Tibial nerve (tissue), 4 donors: ENCODE data around the gene DHRS12. TPM values are rescaled to one million over a fixed set of nuclear protein-coding genes. Genes with fewer than 3 reads are reported as not detected.

Experiments
- DNase-seq, 2 donors: peaks; one replicate each; pipeline ENCODE4 v3.0.0-alpha.2; 2019; ENCODE audit warnings: low spot score in 2 of 2
- H3K27ac ChIP-seq, 4 donors: fragments of 200-600 bp; sonication (generic) in 3 of 4; one replicate each; pipeline ENCODE4 v1.5.1; 2017 to 2019; ENCODE audit warnings: mild to moderate bottlenecking in 1 of 4
- H3K27me3 ChIP-seq, 2 donors: fragments of 200-600 bp; sonication (generic) in 1 of 2; one replicate each; pipeline versions ENCODE4 v1.5.1 to v1.6.0; 2017 to 2019
- H3K36me3 ChIP-seq, 3 donors: fragments of 200-600 bp; sonication (generic); one replicate each; pipeline ENCODE4 v1.5.1; 2018 to 2019
- H3K4me1 ChIP-seq, 4 donors: fragments of 200-600 bp; sonication (generic) in 3 of 4; one replicate each; pipeline ENCODE4 v1.5.1; 2017 to 2019
- H3K4me3 ChIP-seq, 4 donors: fragments of 200-600 bp; sonication (generic) in 3 of 4; one replicate each; pipeline ENCODE4 v1.5.1; 2017 to 2019; ENCODE audit warnings: mild to moderate bottlenecking in 1 of 4, moderate library complexity in 1 of 4
- H3K9me3 ChIP-seq, 4 donors: fragments of 200-600 bp; sonication (generic) in 3 of 4; one replicate each; pipeline ENCODE4 v1.5.1; 2017 to 2019
- EP300 ChIP-seq, 2 donors: sonication (generic); formaldehyde crosslinking; IDR thresholded peaks; one replicate each; pipeline ENCODE4 v1.6.1; 2017; ENCODE audit warnings: antibody characterized with exemption in 2 of 2, mild to moderate bottlenecking in 1 of 2
- POLR2A ChIP-seq, 2 donors: fragments of 450-650 bp; IDR thresholded peaks; one replicate each; pipeline ENCODE4 v1.6.1; 2017; ENCODE audit warnings: antibody characterized with exemption in 2 of 2, mild to moderate bottlenecking in 2 of 2, moderate library complexity in 2 of 2
- WGBS, 2 donors: methylation state at CpG; one replicate each; pipeline ENCODE4 v1.1.5; 2018; 5-methylcytosine and 5-hydroxymethylcytosine counted together
- total RNA-seq, 4 donors: library from RNA; depleted of rRNA; stranded (reverse); fragments of >200 nt; gene quantifications; one replicate each; pipeline ENCODE4 v1.1.0, GENCODE V29; 2016
- TF ChIP-seq, protein P1 (sequence below), 5 experiments: fragments of 200-600 bp in 3 of 5; fragments of 450-650 bp in 2 of 5; sonication (generic) in 3 of 5; IDR thresholded peaks; one replicate each; pipeline ENCODE4 v1.5.1; 2016 to 2019; ENCODE audit warnings: antibody characterized with exemption in 5 of 5, mild to moderate bottlenecking in 3 of 5, moderate library complexity in 2 of 5

DHRS12 gene
- total RNA-seq, 4 donors from 2014 or later = 12.3 to 19.5 (median 16.7) TPM

GRCh38 chr13:51728972-51729371, 75.0 kb downstream of the DHRS12 start:
- Histone ChIP-seq H3K9me3 (no peaks in the 10 kb centered on the region), H3K36me3 (peaks cover 0 to 4% (median 0%) of the 10 kb centered on the region in 3 donors), H3K27me3 (no peaks in the 10 kb centered on the region), H3K27ac (peak overlapping the region in 1 of 4 donors; percentile 87), H3K4me3 (no peak overlapping the region), H3K4me1 (peaks cover 0 to 65% (median 15%) of the 10 kb centered on the region in 4 donors)
- DNase-seq = no peak
- TF ChIP-seq POLR2A (IDR thresholded peaks at IDR 0.05) = no peak
- WGBS, 2 donors = 90 to 93% methylated on average over 10 of the region's 10 CpGs

DNA sequence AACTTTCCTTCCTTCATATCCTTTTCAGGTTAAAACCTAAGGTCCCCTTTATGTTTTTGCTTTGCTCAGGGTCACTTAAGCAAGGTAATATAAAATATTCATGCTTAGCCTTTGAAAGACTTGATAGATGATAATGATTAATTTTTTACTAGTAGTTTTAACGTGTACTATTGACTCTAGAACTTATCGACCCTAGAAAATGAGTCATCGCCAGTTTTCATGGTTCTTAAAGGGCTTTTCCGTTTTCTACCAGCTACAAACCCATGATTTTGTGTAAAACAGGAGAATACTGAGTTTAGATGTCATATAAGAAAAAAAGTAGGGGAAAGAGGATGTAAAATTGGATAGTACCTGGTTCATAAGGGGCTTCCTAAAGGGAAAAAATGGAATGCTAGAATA, 75.7 kb downstream of the DHRS12 start:
- TF ChIP-seq, protein P1, sequence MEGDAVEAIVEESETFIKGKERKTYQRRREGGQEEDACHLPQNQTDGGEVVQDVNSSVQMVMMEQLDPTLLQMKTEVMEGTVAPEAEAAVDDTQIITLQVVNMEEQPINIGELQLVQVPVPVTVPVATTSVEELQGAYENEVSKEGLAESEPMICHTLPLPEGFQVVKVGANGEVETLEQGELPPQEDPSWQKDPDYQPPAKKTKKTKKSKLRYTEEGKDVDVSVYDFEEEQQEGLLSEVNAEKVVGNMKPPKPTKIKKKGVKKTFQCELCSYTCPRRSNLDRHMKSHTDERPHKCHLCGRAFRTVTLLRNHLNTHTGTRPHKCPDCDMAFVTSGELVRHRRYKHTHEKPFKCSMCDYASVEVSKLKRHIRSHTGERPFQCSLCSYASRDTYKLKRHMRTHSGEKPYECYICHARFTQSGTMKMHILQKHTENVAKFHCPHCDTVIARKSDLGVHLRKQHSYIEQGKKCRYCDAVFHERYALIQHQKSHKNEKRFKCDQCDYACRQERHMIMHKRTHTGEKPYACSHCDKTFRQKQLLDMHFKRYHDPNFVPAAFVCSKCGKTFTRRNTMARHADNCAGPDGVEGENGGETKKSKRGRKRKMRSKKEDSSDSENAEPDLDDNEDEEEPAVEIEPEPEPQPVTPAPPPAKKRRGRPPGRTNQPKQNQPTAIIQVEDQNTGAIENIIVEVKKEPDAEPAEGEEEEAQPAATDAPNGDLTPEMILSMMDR (IDR thresholded peaks at IDR 0.05) = no peak
- TF ChIP-seq POLR2A (IDR thresholded peaks at IDR 0.05) (no peak), EP300 (IDR thresholded peaks at IDR 0.05) (no peak)
- H3K4me1 ChIP-seq = peaks cover 0 to 58% (median 15%) of the 10 kb centered on the region in 4 donors
- DNase-seq = no peak

DNA sequence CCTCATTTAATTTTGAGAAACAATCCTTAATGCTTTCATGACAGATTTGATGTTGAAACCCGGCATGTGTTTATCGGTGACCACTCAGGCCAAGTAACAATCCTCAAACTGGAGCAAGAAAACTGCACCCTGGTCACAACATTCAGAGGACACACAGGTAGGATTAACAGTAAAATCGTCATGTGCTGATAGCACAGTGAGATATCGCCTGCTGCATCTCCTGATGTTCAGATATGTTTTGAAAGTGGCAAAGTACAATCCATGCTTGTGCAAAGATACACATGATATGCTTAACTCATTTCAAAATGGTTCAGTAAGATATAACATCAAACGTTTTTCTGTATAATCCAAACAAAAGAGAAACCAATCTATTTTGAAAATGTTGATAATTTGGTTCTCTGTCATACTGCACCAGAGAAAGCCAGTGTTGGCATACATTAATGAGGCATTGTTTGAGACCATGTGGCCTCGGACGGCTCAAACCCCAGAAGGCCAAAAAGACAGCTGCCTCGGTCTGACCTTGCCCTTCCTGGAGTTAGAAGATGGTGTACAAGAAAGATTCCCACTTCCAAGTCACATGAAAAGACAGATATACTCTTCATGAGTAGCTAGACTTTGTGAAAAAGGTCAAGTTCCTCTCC, 76.2 kb downstream of the DHRS12 start:
- no peak for DNase-seq
- Histone ChIP-seq H3K4me1 (peaks cover 0 to 57% (median 15%) of the 10 kb centered on the region in 4 donors), H3K27me3 (no peaks in the 10 kb centered on the region), H3K27ac (peak overlapping the region in 1 of 4 donors; percentile 29), H3K9me3 (no peaks in the 10 kb centered on the region), H3K36me3 (peaks cover 0 to 4% (median 0%) of the 10 kb centered on the region in 3 donors), H3K4me3 (no peak overlapping the region)
- TF ChIP-seq POLR2A (IDR thresholded peaks at IDR 0.05) (no peak), EP300 (IDR thresholded peaks at IDR 0.05) (no peak)
- TF ChIP-seq, protein P1 (IDR thresholded peaks at IDR 0.05) = no peak
- WGBS, 2 donors = 54 to 56% methylated on average over 8 of the region's 8 CpGs

More for the DNA sequence above, 75.7 kb downstream of the DHRS12 start:
- no peaks in the 10 kb centered on the region for H3K27me3 ChIP-seq
- H3K36me3 ChIP-seq = peaks cover 0 to 4% (median 0%) of the 10 kb centered on the region in 3 donors
- WGBS, 2 donors = 69 to 73% methylated on average over 4 of the region's 4 CpGs
- peak overlapping the region in 2 of 4 donors; percentile 9 to 29 for H3K27ac ChIP-seq
- no peaks in the 10 kb centered on the region for H3K9me3 ChIP-seq
- no peak overlapping the region for H3K4me3 ChIP-seq

DNA sequence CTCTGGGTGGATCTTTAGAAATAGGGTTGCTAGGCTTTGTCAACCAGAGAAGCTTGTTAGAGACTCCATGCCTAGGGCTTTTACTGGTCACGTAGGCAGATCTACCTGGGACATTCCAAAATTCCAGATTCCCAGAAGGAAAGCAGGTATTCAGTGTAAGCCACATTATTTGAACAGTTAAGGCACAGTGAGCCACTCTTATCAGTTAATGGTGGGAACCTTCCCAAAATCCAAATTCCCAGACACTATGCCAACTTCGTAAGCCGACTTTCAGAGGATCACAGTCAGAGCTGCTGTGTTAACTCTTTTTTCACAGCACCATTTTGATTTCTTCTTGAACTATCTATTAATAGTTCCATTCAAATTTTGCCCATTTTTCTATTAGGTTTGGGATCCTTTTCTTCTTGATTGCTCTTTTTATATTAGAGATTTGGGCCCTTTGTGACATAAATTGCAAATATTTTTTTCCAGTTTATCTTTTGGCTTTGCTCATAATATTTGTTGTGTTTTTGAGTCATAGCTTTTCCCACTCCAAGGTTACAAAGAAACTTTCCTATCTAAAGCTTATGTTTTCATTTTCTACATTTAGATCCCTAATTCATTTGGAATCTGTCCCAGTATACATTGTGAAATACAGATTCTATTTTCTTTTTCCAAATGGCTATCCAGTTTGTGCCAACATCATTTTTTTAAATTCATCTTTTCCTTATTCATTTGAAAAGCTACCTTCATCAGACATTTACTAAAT, 77.3 kb downstream of the DHRS12 start:
- H3K4me1 ChIP-seq = peaks cover 0 to 50% (median 12%) of the 10 kb centered on the region in 4 donors
- TF ChIP-seq EP300 (IDR thresholded peaks at IDR 0.05) (no peak), POLR2A (IDR thresholded peaks at IDR 0.05) (no peak)
- TF ChIP-seq, protein P1 (IDR thresholded peaks at IDR 0.05) = no peak
- H3K27ac ChIP-seq = no peak overlapping the region

GRCh38 chr13:51724721-51725120, 79.2 kb downstream of the DHRS12 start:
- H3K4me3 ChIP-seq = no peak overlapping the region
- H3K9me3 ChIP-seq = no peaks in the 10 kb centered on the region
- peaks cover 0 to 4% (median 0%) of the 10 kb centered on the region in 3 donors for H3K36me3 ChIP-seq
- DNase-seq = no peak
- TF ChIP-seq, protein P1 (IDR thresholded peaks at IDR 0.05) = no peak
- no peaks in the 10 kb centered on the region for H3K27me3 ChIP-seq
- peaks cover 0 to 39% (median 3%) of the 10 kb centered on the region in 4 donors for H3K4me1 ChIP-seq
- H3K27ac ChIP-seq = no peak overlapping the region

More for the DNA sequence above, 77.3 kb downstream of the DHRS12 start:
- no peak for DNase-seq
- WGBS, 2 donors = 45 to 56% methylated on average over 3 of the region's 3 CpGs
- Histone ChIP-seq H3K27me3 (no peaks in the 10 kb centered on the region), H3K4me3 (no peak overlapping the region), H3K36me3 (peaks cover 0 to 4% (median 0%) of the 10 kb centered on the region in 3 donors), H3K9me3 (no peaks in the 10 kb centered on the region)
